Erythroblast (primary cell): ENCODE data around the gene C6orf118.

ENCODE experiments used
- GATA1 ChIP-seq: IDR thresholded peaks from 2 replicates; pipeline ENCODE4 v1.6.1; 2011; ENCODE audit warnings: low read depth, mild to moderate bottlenecking, control low read depth, low read length, moderate library complexity
- POLR2A ChIP-seq: IDR thresholded peaks from 2 replicates; pipeline ENCODE4 v1.6.1; 2011; ENCODE audit warnings: mild to moderate bottlenecking, low read length

DNA sequence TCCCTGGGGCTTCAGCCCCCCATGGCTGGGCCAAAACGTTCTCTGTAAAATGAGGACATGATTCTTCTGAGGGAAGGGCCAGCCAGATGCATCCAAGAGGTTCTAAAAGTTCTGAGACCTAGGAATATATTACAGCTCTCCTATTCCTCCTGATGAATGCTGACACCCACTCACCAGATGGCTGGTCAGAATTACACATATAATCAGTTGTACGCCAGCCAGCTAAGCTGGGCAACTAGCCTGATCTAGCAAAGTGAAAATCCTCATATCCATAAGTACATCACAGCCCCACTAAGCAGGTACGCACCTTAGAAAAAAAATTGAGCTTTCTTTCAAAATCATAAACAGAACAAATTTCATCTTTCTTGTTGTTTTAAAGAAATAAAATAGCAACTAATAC, 34.8 kb downstream of the C6orf118 start:
- TF ChIP-seq POLR2A, result no peak
- TF ChIP-seq GATA1, result no peak
